ENCODE results near the gene LPAR1. TPM values are rescaled to one million over a fixed set of nuclear protein-coding genes. Genes with fewer than 3 reads are reported as not detected.

Gene LPAR1
- total RNA-seq, 1 experiment from 2014 or later: 28.3 TPM

DNA sequence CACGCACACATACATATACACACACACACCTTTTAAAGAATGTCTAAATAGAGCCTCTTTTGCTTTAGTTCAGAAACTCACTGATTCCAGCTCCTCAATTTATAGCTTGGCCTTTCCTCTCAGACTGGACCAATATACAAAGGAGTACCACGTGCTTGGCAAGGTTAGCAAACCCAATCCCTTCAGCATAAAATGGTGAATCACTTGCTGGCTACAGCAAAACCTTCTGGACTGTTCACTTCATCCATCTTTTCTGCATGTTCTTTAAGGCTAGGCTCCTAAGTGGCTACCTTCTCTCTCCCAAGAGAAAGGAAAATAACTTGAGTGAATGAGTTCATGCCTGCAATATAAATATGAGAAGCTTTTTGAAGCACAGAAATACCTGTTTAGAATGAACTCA is 109.7 kb downstream of the LPAR1 start:
- no peak overlapping the region for H3K4me3 ChIP-seq (ENCODE audit: low read depth, low read length, poor library complexity, severe bottlenecking)
- ChIA-PET CTCF (no interaction called here), POLR2A (ENCODE audit: low non-redundant PET) (no interaction called here)
- H3K36me3 ChIP-seq (ENCODE audit: insufficient read depth, low read length, poor library complexity, severe bottlenecking): peaks cover 5% of the 10 kb centered on the region
- no TSS peak for BruUV-seq (replicated peaks)
- no peaks in the 10 kb centered on the region for H3K27me3 ChIP-seq (replicated peaks; ENCODE audit: insufficient read depth, low read depth, low read length, poor library complexity)
- H3K27ac ChIP-seq (ENCODE audit: low read depth, low read length, poor library complexity, severe bottlenecking): no peak overlapping the region
- no peak for DNase-seq (ENCODE audit: low spot score)
- TF ChIP-seq EZH2 (IDR thresholded peaks at IDR 0.05; ENCODE audit: borderline replicate concordance, low read depth, low read length, poor library complexity, severe bottlenecking): no peak
- TF ChIP-seq, protein P1, sequence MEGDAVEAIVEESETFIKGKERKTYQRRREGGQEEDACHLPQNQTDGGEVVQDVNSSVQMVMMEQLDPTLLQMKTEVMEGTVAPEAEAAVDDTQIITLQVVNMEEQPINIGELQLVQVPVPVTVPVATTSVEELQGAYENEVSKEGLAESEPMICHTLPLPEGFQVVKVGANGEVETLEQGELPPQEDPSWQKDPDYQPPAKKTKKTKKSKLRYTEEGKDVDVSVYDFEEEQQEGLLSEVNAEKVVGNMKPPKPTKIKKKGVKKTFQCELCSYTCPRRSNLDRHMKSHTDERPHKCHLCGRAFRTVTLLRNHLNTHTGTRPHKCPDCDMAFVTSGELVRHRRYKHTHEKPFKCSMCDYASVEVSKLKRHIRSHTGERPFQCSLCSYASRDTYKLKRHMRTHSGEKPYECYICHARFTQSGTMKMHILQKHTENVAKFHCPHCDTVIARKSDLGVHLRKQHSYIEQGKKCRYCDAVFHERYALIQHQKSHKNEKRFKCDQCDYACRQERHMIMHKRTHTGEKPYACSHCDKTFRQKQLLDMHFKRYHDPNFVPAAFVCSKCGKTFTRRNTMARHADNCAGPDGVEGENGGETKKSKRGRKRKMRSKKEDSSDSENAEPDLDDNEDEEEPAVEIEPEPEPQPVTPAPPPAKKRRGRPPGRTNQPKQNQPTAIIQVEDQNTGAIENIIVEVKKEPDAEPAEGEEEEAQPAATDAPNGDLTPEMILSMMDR (conservative IDR thresholded peaks at IDR 0.05; ENCODE audit: low read depth, low read length): no peak
- no peaks in the 10 kb centered on the region for H3K9me3 ChIP-seq (ENCODE audit: low read depth, low read length, poor library complexity, severe bottlenecking)
- H3K4me1 ChIP-seq (ENCODE audit: insufficient read depth, low read length, poor library complexity, severe bottlenecking): peaks cover 25% of the 10 kb centered on the region
- intact Hi-C loops (cut with micrococcal nuclease; ENCODE audit: unreplicated experiment): no loop called here

DNA sequence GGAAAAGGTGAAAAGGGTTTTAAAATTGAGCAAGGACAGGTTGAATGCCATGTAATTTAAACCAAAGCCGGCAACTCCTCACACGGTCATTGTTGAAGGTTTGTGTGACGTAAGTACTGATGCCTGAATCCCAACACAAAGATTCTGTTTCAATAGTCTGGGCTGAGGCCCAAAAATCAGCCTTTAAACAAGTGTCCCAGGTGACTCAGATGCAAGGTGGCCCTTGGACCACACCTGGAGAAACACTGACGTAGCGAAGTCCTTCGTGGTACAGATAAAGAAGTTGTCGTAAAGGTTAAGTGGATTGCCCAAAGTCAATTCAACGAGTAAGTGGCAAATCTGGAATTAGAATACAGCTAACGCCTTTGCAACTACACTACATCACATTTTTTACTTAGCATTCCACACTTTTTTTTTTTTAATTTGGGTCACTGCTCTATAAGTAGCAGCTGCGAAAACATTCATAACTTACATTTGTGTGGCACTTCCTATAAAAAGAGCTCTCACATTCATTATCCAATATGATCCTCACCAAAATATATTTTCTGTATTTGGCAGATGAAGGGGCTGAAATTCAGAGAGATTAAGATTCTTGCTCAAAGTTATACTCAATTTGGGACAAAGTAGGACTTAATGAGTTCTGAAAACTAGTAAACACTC is 111.3 kb downstream of the LPAR1 start:
- CTCF ChIA-PET: no interaction called here
- Histone ChIP-seq H3K36me3 (ENCODE audit: insufficient read depth, low read length, poor library complexity, severe bottlenecking) (peaks cover 5% of the 10 kb centered on the region), H3K4me3 (ENCODE audit: low read depth, low read length, poor library complexity, severe bottlenecking) (no peak overlapping the region), H3K9me3 (ENCODE audit: low read depth, low read length, poor library complexity, severe bottlenecking) (no peaks in the 10 kb centered on the region), H3K4me1 (ENCODE audit: insufficient read depth, low read length, poor library complexity, severe bottlenecking) (peaks cover 22% of the 10 kb centered on the region), H3K27ac (ENCODE audit: low read depth, low read length, poor library complexity, severe bottlenecking) (no peak overlapping the region), H3K27me3 (replicated peaks; ENCODE audit: insufficient read depth, low read depth, low read length, poor library complexity) (no peaks in the 10 kb centered on the region)
- no TSS peak for BruUV-seq (replicated peaks)
- POLR2A ChIA-PET (ENCODE audit: low non-redundant PET): no interaction called here
- TF ChIP-seq EZH2 (IDR thresholded peaks at IDR 0.05; ENCODE audit: borderline replicate concordance, low read depth, low read length, poor library complexity, severe bottlenecking): no peak
- TF ChIP-seq, protein P1 (conservative IDR thresholded peaks at IDR 0.05; ENCODE audit: low read depth, low read length): no peak
- no peak for DNase-seq (ENCODE audit: low spot score)
- intact Hi-C loops (cut with micrococcal nuclease; ENCODE audit: unreplicated experiment): no loop called here

DNA sequence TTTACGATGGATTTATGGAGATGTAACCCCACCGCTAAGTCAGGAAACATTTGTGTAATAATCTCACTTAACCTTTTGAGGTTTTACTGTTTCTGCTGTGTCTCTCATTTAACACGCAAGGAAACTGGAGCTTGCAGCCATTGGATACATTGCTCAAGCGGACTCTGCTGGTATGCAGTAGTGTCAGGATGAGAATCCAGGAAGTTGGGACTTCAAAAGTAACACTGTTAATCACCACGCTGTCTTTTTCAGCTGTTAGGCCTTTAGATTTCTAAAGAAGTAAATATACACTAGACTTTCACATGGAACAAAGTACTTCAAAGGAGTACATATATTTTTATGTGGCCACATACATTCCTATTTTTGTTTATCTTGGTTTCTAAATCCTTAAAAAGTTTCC is 114.7 kb downstream of the LPAR1 start:
- no peaks in the 10 kb centered on the region for H3K27me3 ChIP-seq (replicated peaks; ENCODE audit: insufficient read depth, low read depth, low read length, poor library complexity)
- intact Hi-C loops (cut with micrococcal nuclease; ENCODE audit: unreplicated experiment): no loop called here
- DNase-seq (ENCODE audit: low spot score): peak; percentile 71
- peaks cover 49% of the 10 kb centered on the region for H3K4me1 ChIP-seq (ENCODE audit: insufficient read depth, low read length, poor library complexity, severe bottlenecking)
- H3K27ac ChIP-seq (ENCODE audit: low read depth, low read length, poor library complexity, severe bottlenecking): peak overlapping the region; percentile 37
- no peak overlapping the region for H3K4me3 ChIP-seq (ENCODE audit: low read depth, low read length, poor library complexity, severe bottlenecking)
- ChIA-PET CTCF (no interaction called here), POLR2A (ENCODE audit: low non-redundant PET) (no interaction called here)
- no peaks in the 10 kb centered on the region for H3K9me3 ChIP-seq (ENCODE audit: low read depth, low read length, poor library complexity, severe bottlenecking)
- no peaks in the 10 kb centered on the region for H3K36me3 ChIP-seq (ENCODE audit: insufficient read depth, low read length, poor library complexity, severe bottlenecking)
- TF ChIP-seq EZH2 (IDR thresholded peaks at IDR 0.05; ENCODE audit: borderline replicate concordance, low read depth, low read length, poor library complexity, severe bottlenecking): no peak
- TF ChIP-seq, protein P1 (conservative IDR thresholded peaks at IDR 0.05; ENCODE audit: low read depth, low read length): no peak
- no TSS peak for BruUV-seq (replicated peaks)

Measured in A673 (cell line).